HepG2 (cell line): ENCODE data around the gene C16orf95. TPM values are rescaled to one million over a fixed set of nuclear protein-coding genes. Genes with fewer than 3 reads are reported as not detected.

Source experiments
- ATAC-seq: fragments of 200-7000 bp; cut with Tn5 transposase; 3 replicates; pipeline ENCODE4 v1.9.1; 2020; ENCODE audit warnings: mild to moderate bottlenecking, moderate library complexity
- BruUV-seq: library from RNA; stranded (reverse); fragments of 400-500 nt; replicated peaks from 2 replicates; lab custom pipeline; 2021; lab: Mats Ljungman, UMichigan
- CTCF ChIA-PET: fragments of 300-600 bp; formaldehyde crosslinking; extraction: SDS; loops from one replicate; lab custom pipeline; 2021; ENCODE audit warnings: low total read pairs, inconsistent platforms, low intra/inter-chr PET ratio; lab: Yijun Ruan, JAX
- POLR2A ChIA-PET: fragments of 350-600 bp; sonication (Branson Sonifier 250); formaldehyde crosslinking; loops from one replicate; lab custom pipeline; 2020; ENCODE audit warnings: antibody characterized with exemption, inconsistent platforms; lab: Yijun Ruan, JAX
- DNase-seq: peaks from one replicate; pipeline ENCODE4 v3.0.0-alpha.2; 2015; ENCODE audit warnings: low spot score
- FAIRE-seq: peaks from 3 replicates; lab custom pipeline; 2011; peaks lifted over from hg19 to GRCh38; lab: Jason Lieb, UNC
- H2AFZ ChIP-seq: one replicate; pipeline ENCODE4 v1.6.1; 2011; ENCODE audit warnings: low read length, inconsistent platforms
- H3K27ac ChIP-seq: fragments of 300-600 bp; 3 replicates; pipeline ENCODE4 v1.8.0; 2011; ENCODE audit warnings: mixed run types, mild to moderate bottlenecking, mixed read lengths, low read length, inconsistent platforms; ENCODE audit not compliant: insufficient read depth; ENCODE audit errors: extremely low read length
- H3K27me3 ChIP-seq, 2 experiments: fragments of 200-600 bp in 1 of 2; 2 replicates in 1 of 2; 3 replicates in 1 of 2; pipeline versions ENCODE4 v1.6.0 to v1.8.0; 2011; ENCODE audit warnings: low read length in 2 of 2, mild to moderate bottlenecking in 2 of 2, moderate library complexity in 2 of 2, inconsistent platforms in 1 of 2; ENCODE audit not compliant: insufficient read depth in 2 of 2, control insufficient read depth in 1 of 2
- H3K36me3 ChIP-seq, 2 experiments: fragments of 200-600 bp in 1 of 2; replicated peaks in 1 of 2; 2 replicates in 1 of 2; 3 replicates in 1 of 2; pipeline versions ENCODE4 v1.5.1 to v1.8.0; 2011; ENCODE audit warnings: low read length in 2 of 2, inconsistent platforms in 1 of 2; ENCODE audit not compliant: insufficient read depth in 2 of 2, control insufficient read depth in 1 of 2
- H3K4me1 ChIP-seq: 2 replicates; pipeline ENCODE4 v1.5.1; 2012; ENCODE audit warnings: low read length, inconsistent platforms; ENCODE audit not compliant: insufficient read depth
- H3K4me2 ChIP-seq: 2 replicates; pipeline ENCODE4 v1.6.0; 2011; ENCODE audit warnings: low read depth, low read length, inconsistent platforms
- H3K4me3 ChIP-seq, 3 experiments: fragments of 200-600 bp in 1 of 3; sonication (generic), shearing (Covaris generic) in 1 of 3; replicated peaks in 1 of 3; 2 replicates each; pipeline ENCODE4 v1.5.1; 2011 to 2016; ENCODE audit warnings: low read length in 3 of 3, inconsistent platforms in 2 of 3, low read depth in 2 of 3, mild to moderate bottlenecking in 2 of 3, control low read depth in 1 of 3, mixed read lengths in 1 of 3; ENCODE audit not compliant: insufficient read depth in 1 of 3
- H3K79me2 ChIP-seq: one replicate; pipeline ENCODE4 v1.6.1; 2011; ENCODE audit warnings: low read length, inconsistent platforms; ENCODE audit not compliant: insufficient read depth
- H3K9ac ChIP-seq: 2 replicates; pipeline ENCODE4 v1.6.0; 2011; ENCODE audit warnings: mild to moderate bottlenecking, low read depth, low read length, inconsistent platforms; ENCODE audit not compliant: insufficient read depth
- H3K9me3 ChIP-seq: 2 replicates; pipeline ENCODE4 v1.5.1; 2012; ENCODE audit warnings: mild to moderate bottlenecking, low read length
- H4K20me1 ChIP-seq: 2 replicates; pipeline ENCODE4 v1.6.0; 2011; ENCODE audit warnings: inconsistent platforms, mild to moderate bottlenecking, low read length, moderate library complexity; ENCODE audit not compliant: insufficient read depth
- AGO2 ChIP-seq: fragments of 200-400 bp; formaldehyde crosslinking; optimal IDR thresholded peaks from 2 replicates; pipeline ENCODE3; 2017; ENCODE audit warnings: mild to moderate bottlenecking, low read depth, low read length, moderate library complexity
- NR2F2 ChIP-seq: IDR thresholded peaks from 2 replicates; pipeline ENCODE4 v1.6.1; 2012; ENCODE audit warnings: low read depth, inconsistent platforms, borderline replicate concordance
- POLR2A ChIP-seq, 2 experiments: IDR thresholded peaks; 2 replicates each; pipeline ENCODE4 v1.6.1; 2011; ENCODE audit warnings: low read depth in 2 of 2, low read length in 2 of 2, mild to moderate bottlenecking in 1 of 2, moderate library complexity in 1 of 2; ENCODE audit not compliant: insufficient read depth in 1 of 2
- POLR2AphosphoS5 ChIP-seq: IDR thresholded peaks from 2 replicates; pipeline ENCODE4 v1.6.1; 2012; ENCODE audit warnings: low read depth, low read length
- WGBS: methylation state at CpG from one replicate; pipeline ENCODE4 v1.1.6; 2017; ENCODE audit warnings: low lambda C conversion rate; 5-methylcytosine and 5-hydroxymethylcytosine counted together
- in situ Hi-C: cut with HindIII; loops from 2 replicates; pipeline ENCODE4 v1.10.0; 2017; ENCODE audit warnings: low pct_unique_long_range_greater_than_20kb; ENCODE audit not compliant: extremely low pct_ligation_motif_present
- intact Hi-C: fragments of 100-400 bp; cut with micrococcal nuclease; formaldehyde crosslinking; loops from one replicate; pipeline ENCODE4 v1.10.0; 2022; ENCODE audit not compliant: unreplicated experiment
- polyA plus RNA-seq, 8 experiments: library from polyadenylated mRNA; depleted of rRNA in 3 of 8; stranded (reverse) in 7 of 8; unstranded in 1 of 8; fragments of >200 nt; fragmentation: Illumina TruSeq in 4 of 8; extraction: Trizol in 4 of 8; gene quantifications; 2 replicates each; pipeline versions ENCODE4 v1.2.1 to v1.2.3, GENCODE V29; 2011 to 2016; ENCODE audit warnings: low read depth in 4 of 8, missing spikeins in 1 of 8, mixed read lengths in 1 of 8; ENCODE audit not compliant: insufficient read depth in 1 of 8
- total RNA-seq, 5 experiments: library from RNA; depleted of rRNA; stranded (reverse); fragments of >200 nt; fragmentation: Illumina TruSeq; extraction: Trizol; gene quantifications; 2 replicates each; pipeline ENCODE4 v1.2.3, GENCODE V29; 2016; ENCODE audit warnings: low read depth in 1 of 5
- TF ChIP-seq, protein P1 (sequence below): sonication (generic); formaldehyde crosslinking; IDR thresholded peaks from 2 replicates; pipeline ENCODE4 v1.5.0; 2020; ENCODE audit warnings: mild to moderate bottlenecking, missing genetic modification reagents, borderline replicate concordance
- TF ChIP-seq, protein P2 (sequence below): sonication (generic); formaldehyde crosslinking; IDR thresholded peaks from 2 replicates; pipeline ENCODE4 v1.5.0; 2020; ENCODE audit warnings: missing genetic modification reagents, mild to moderate bottlenecking, borderline replicate concordance

C16orf95 gene
- total and polyA plus RNA-seq, 2 of the 13 experiments (the other 11 are each of a cell fraction or from before 2014, with no cell fraction given) = 2.8 to 8.6 TPM

DNA sequence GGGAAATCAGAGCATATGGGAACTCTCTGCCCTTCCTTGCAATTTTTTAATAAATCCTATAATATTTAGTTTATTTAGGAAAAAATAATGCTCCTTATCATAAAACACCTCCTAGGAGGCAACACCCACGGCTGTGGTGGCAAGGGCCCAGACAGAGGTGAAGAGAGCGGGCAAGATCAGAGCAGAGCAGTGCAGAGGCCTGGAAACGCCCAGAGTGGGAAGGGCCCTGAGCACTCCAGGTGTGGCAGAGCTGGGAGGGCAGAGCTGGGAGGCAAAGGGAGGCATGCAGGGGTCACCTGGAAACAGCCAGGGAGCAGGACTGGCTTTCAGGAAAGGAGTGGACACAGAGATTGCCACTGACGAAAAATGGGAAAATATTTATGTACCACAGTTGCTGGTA is 49.1 kb upstream of the C16orf95 start:
- H3K27me3 ChIP-seq = no peaks in the 10 kb centered on the region
- 93% methylated on average over 4 of the region's 4 CpGs for WGBS
- H3K9me3 ChIP-seq = no peaks in the 10 kb centered on the region
- ATAC-seq = peak; percentile 18; the same call in 2 of the 3 replicates
- peaks cover 98% of the 10 kb centered on the region for H3K79me2 ChIP-seq
- H3K36me3 ChIP-seq = peaks cover 43 to 88% of the 10 kb centered on the region in 2 experiments
- TF ChIP-seq POLR2A (IDR thresholded peaks at IDR 0.05; ENCODE audit: insufficient read depth in 1 of 2, low read depth in 2 of 2, low read length in 2 of 2) (0 out of 4 replicates have a peak, but pooled peaks of 1 of the 2 experiments have one; percentile 30), POLR2AphosphoS5 (0 out of 2 replicates have a peak, but pooled peaks have one; percentile 10), NR2F2 (no peak), AGO2 (peak; percentile 40)
- TF ChIP-seq, protein P1, sequence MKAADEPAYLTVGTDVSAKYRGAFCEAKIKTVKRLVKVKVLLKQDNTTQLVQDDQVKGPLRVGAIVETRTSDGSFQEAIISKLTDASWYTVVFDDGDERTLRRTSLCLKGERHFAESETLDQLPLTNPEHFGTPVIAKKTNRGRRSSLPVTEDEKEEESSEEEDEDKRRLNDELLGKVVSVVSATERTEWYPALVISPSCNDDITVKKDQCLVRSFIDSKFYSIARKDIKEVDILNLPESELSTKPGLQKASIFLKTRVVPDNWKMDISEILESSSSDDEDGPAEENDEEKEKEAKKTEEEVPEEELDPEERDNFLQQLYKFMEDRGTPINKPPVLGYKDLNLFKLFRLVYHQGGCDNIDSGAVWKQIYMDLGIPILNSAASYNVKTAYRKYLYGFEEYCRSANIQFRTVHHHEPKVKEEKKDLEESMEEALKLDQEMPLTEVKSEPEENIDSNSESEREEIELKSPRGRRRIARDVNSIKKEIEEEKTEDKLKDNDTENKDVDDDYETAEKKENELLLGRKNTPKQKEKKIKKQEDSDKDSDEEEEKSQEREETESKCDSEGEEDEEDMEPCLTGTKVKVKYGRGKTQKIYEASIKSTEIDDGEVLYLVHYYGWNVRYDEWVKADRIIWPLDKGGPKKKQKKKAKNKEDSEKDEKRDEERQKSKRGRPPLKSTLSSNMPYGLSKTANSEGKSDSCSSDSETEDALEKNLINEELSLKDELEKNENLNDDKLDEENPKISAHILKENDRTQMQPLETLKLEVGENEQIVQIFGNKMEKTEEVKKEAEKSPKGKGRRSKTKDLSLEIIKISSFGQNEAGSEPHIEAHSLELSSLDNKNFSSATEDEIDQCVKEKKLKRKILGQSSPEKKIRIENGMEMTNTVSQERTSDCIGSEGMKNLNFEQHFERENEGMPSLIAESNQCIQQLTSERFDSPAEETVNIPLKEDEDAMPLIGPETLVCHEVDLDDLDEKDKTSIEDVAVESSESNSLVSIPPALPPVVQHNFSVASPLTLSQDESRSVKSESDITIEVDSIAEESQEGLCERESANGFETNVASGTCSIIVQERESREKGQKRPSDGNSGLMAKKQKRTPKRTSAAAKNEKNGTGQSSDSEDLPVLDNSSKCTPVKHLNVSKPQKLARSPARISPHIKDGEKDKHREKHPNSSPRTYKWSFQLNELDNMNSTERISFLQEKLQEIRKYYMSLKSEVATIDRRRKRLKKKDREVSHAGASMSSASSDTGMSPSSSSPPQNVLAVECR (CRISPR knock-in tag) = 0 out of 2 replicates have a peak, but pooled peaks have one; percentile 0
- TF ChIP-seq, protein P2, sequence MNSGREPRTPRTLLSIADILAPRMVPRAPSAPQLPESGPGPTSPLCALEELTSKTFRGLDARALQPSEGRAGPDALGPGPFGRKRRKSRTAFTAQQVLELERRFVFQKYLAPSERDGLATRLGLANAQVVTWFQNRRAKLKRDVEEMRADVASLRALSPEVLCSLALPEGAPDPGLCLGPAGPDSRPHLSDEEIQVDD (CRISPR knock-in tag) = no peak
- TF ChIP-seq, all 625 proteins: peak for 4
- CTCF ChIA-PET = no interaction called here
- in situ Hi-C loops (no loop called here), intact Hi-C loops (no loop called here)
- POLR2A ChIA-PET = interaction anchor here (0.9 to 18.0 kb wide), 3 partner anchors 9 to 22 kb away, joined by 3 to 265 read pairs (median 5); partner anchors contain the start of gene FBXO31
- no peak overlapping the region for H3K4me3 ChIP-seq
- H3K9ac ChIP-seq = no peak overlapping the region
- no peak overlapping the region for H2AFZ ChIP-seq
- peaks cover 59% of the 10 kb centered on the region for H3K4me1 ChIP-seq
- H3K4me2 ChIP-seq = no peak overlapping the region
- H4K20me1 ChIP-seq = peaks cover 99% of the 10 kb centered on the region
- no peak for FAIRE-seq
- no TSS peak for BruUV-seq
- DNase-seq = no peak
- H3K27ac ChIP-seq = no peak overlapping the region
